Skeletal muscle tissue (tissue), 4 donors: Measurements from ENCODE around the gene CDH4. TPM values are rescaled to one million over a fixed set of nuclear protein-coding genes. Genes with fewer than 3 reads are reported as not detected.

ENCODE experiments used
- H3K27ac ChIP-seq: one replicate; pipeline ENCODE4 v1.7.0; 2013; ENCODE audit warnings: mild to moderate bottlenecking, low read depth, low read length, inconsistent platforms
- H3K27me3 ChIP-seq, 3 donors: one replicate each; pipeline ENCODE4 v1.7.0; 2013; ENCODE audit warnings: low read length in 3 of 3; ENCODE audit not compliant: control insufficient read depth in 3 of 3, insufficient read depth in 3 of 3
- H3K36me3 ChIP-seq, 3 donors: one replicate each; pipeline ENCODE4 v1.7.0; 2013; ENCODE audit warnings: low read length in 3 of 3; ENCODE audit not compliant: control insufficient read depth in 3 of 3, insufficient read depth in 3 of 3
- H3K4me1 ChIP-seq, 3 donors: one replicate each; pipeline ENCODE4 v1.7.0; 2013; ENCODE audit warnings: low read length in 3 of 3, mild to moderate bottlenecking in 3 of 3; ENCODE audit not compliant: control insufficient read depth in 3 of 3, insufficient read depth in 3 of 3
- H3K4me3 ChIP-seq, 3 donors: one replicate each; pipeline ENCODE4 v1.7.0; 2013; ENCODE audit warnings: low read length in 3 of 3
- H3K9ac ChIP-seq, 3 donors: one replicate each; pipeline ENCODE4 v1.7.0; 2013; ENCODE audit warnings: low read length in 3 of 3, mild to moderate bottlenecking in 3 of 3, moderate library complexity in 2 of 3, low read depth in 1 of 3
- H3K9me3 ChIP-seq, 3 donors: one replicate each; pipeline ENCODE4 v1.7.0; 2013; ENCODE audit warnings: low read length in 3 of 3; ENCODE audit not compliant: control insufficient read depth in 3 of 3
- total RNA-seq: library from RNA; depleted of rRNA; stranded (reverse); fragments of >200 nt; gene quantifications from one replicate; pipeline ENCODE4 v1.2.3, GENCODE V29; 2014
- donor health status: Osteomylitis.

CDH4 gene
- total RNA-seq, 1 donor from 2014 or later: 0.52 TPM

DNA sequence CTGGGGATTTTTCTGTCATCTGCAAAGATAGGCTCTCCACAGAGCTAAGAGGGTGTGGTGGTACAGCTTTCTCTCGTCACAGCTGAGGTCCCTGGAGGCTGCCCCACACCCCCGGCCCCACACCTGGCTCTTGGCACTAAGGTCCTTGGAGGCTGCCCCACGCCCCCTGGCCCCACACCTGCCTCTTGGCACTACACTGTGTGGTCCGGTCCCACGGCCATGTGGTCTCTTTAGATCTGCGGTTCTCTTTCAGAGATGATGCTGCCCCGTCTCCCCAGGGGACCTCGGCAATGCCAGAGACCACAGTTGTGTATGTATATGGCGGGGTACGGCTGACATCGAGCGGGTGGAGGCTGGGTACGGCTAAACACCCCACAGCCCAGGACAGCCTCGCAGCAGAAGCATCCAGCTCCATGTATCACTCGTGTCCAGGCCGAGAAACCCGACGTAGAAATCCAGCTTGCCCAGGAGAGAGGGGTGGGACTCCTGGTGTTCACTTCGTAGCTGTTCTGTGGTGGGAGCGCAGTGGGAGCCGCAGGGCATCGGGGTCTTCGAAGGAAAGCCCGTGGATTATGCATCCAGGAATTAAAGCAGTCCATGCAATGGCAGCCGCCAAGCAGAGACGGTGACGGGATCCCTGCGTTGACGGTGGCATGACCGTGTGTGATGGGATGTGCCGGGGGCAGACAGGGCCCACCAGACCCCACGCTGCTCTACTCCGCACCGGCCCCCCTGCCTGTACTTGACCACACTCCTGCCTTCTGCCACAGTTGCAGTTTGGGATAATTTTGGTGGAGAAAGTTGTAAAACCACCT is 292.1 kb downstream of the CDH4 start:
- Histone ChIP-seq H3K27me3 (peaks cover 0 to 25% (median 4%) of the 10 kb centered on the region in 3 donors), H3K27ac (no peak overlapping the region), H3K9me3 (no peaks in the 10 kb centered on the region), H3K4me1 (no peaks in the 10 kb centered on the region), H3K36me3 (no peaks in the 10 kb centered on the region), H3K9ac (no peak overlapping the region), H3K4me3 (no peak overlapping the region)

- no peaks in the 10 kb centered on the region for H3K4me1 ChIP-seq
- H3K9me3 ChIP-seq: no peaks in the 10 kb centered on the region
- H3K27me3 ChIP-seq: peaks cover 0 to 32% (median 13%) of the 10 kb centered on the region in 3 donors
- H3K36me3 ChIP-seq: no peaks in the 10 kb centered on the region
- no peak overlapping the region for H3K27ac ChIP-seq
- H3K9ac ChIP-seq: no peak overlapping the region
- H3K4me3 ChIP-seq: no peak overlapping the region
These were observed 293.1 kb downstream of the CDH4 start for GRCh38 chr20:61544910-61545889.

- no peak overlapping the region for H3K4me3 ChIP-seq
- H3K9me3 ChIP-seq: peaks cover 0 to 5% (median 0%) of the 10 kb centered on the region in 3 donors
- H3K27me3 ChIP-seq: peaks cover 0 to 37% (median 17%) of the 10 kb centered on the region in 3 donors
- H3K9ac ChIP-seq: no peak overlapping the region
- H3K27ac ChIP-seq: no peak overlapping the region
- no peaks in the 10 kb centered on the region for H3K36me3 ChIP-seq
- H3K4me1 ChIP-seq: no peaks in the 10 kb centered on the region
These were observed 294.6 kb downstream of the CDH4 start for GRCh38 chr20:61546641-61547040.

DNA sequence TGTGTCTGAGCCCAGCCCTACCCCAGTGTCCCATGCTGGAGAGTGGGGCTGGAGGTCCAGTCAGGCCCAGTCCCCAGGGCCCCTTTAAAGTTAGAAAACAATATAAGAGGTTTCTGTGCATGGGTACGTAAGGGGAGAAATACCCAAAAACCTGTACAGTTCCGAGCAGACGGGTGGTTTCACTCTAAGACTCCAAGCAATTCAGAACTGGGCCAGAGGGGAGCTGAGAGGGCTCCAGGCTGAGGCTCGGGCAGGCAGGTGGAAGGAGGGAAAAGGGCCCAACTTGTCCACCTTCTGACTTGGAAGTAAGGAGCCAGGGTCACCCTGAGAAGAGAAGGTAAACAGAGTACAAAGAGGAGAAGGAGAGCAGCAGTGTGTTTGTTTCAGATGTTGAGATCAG is 296.0 kb downstream of the CDH4 start:
- no peak overlapping the region for H3K27ac ChIP-seq
- H3K9me3 ChIP-seq: peaks cover 0 to 9% (median 0%) of the 10 kb centered on the region in 3 donors
- no peaks in the 10 kb centered on the region for H3K4me1 ChIP-seq
- no peak overlapping the region for H3K9ac ChIP-seq
- no peak overlapping the region for H3K4me3 ChIP-seq
- H3K27me3 ChIP-seq: peaks cover 0 to 37% (median 17%) of the 10 kb centered on the region in 3 donors
- H3K36me3 ChIP-seq: no peaks in the 10 kb centered on the region

GRCh38 chr20:61549865-61550264 is 297.8 kb downstream of the CDH4 start:
- peaks cover 0 to 11% (median 0%) of the 10 kb centered on the region in 3 donors for H3K9me3 ChIP-seq
- H3K27me3 ChIP-seq: peaks cover 0 to 28% (median 17%) of the 10 kb centered on the region in 3 donors
- H3K9ac ChIP-seq: no peak overlapping the region
- no peak overlapping the region for H3K4me3 ChIP-seq
- H3K36me3 ChIP-seq: no peaks in the 10 kb centered on the region
- no peak overlapping the region for H3K27ac ChIP-seq
- H3K4me1 ChIP-seq: no peaks in the 10 kb centered on the region

- Histone ChIP-seq H3K9me3 (peaks cover 0 to 11% (median 3%) of the 10 kb centered on the region in 3 donors), H3K27me3 (peaks cover 0 to 21% (median 13%) of the 10 kb centered on the region in 3 donors), H3K4me1 (no peaks in the 10 kb centered on the region), H3K9ac (no peak overlapping the region), H3K4me3 (no peak overlapping the region), H3K27ac (no peak overlapping the region), H3K36me3 (no peaks in the 10 kb centered on the region)
These were observed 299.3 kb downstream of the CDH4 start for GRCh38 chr20:61551401-61551800.

DNA sequence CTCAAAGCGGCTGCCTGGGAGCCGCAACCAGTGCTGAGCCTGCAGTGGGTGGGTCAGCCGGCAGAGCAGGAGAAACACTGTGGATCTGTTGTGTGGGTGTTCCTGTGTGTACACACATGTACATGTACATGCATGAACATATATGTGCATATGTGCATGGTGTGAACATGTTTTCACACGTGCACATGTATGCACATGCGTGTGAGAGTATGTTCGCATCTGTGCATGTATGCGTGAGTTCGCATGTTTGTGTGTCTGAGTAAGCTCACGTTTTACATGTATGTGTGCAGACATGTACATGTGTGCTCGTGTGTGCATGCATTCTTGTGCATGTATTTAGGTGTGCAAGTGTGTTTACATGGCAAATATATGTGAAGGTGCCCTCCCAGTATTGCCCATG is 302.6 kb downstream of the CDH4 start:
- Histone ChIP-seq H3K27ac (no peak overlapping the region), H3K4me3 (no peak overlapping the region), H3K9me3 (peaks cover 0 to 11% (median 3%) of the 10 kb centered on the region in 3 donors), H3K27me3 (peaks cover 0 to 14% (median 13%) of the 10 kb centered on the region in 3 donors), H3K36me3 (no peaks in the 10 kb centered on the region), H3K9ac (no peak overlapping the region), H3K4me1 (no peaks in the 10 kb centered on the region)

DNA sequence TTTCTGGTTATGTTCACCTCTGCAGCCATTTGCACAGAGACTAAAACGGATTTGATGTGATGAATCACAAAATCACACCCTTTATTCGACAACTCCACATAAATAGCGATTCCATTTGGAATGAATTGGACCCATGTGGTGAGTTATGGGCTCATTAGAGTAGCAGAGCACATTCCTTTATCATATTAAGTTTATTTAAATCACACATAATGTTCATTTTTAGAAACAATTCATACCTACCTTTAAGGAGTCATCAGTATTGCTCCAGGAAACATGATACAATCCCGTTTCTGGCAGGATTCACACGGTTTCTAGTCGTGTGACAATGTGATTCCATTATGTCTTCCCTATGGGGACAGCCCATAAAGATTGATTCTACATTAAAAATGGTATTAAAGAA is 303.5 kb downstream of the CDH4 start:
- no peak overlapping the region for H3K4me3 ChIP-seq
- H3K36me3 ChIP-seq: no peaks in the 10 kb centered on the region
- no peaks in the 10 kb centered on the region for H3K4me1 ChIP-seq
- peaks cover 0 to 10% (median 9%) of the 10 kb centered on the region in 3 donors for H3K27me3 ChIP-seq
- no peak overlapping the region for H3K9ac ChIP-seq
- peaks cover 0 to 11% (median 3%) of the 10 kb centered on the region in 3 donors for H3K9me3 ChIP-seq
- H3K27ac ChIP-seq: no peak overlapping the region

GRCh38 chr20:61556111-61556510 is 304.1 kb downstream of the CDH4 start:
- no peaks in the 10 kb centered on the region for H3K4me1 ChIP-seq
- no peak overlapping the region for H3K9ac ChIP-seq
- H3K27ac ChIP-seq: no peak overlapping the region
- H3K9me3 ChIP-seq: peaks cover 0 to 11% (median 3%) of the 10 kb centered on the region in 3 donors
- H3K4me3 ChIP-seq: no peak overlapping the region
- H3K27me3 ChIP-seq: peaks cover 0 to 7% (median 5%) of the 10 kb centered on the region in 3 donors
- no peaks in the 10 kb centered on the region for H3K36me3 ChIP-seq
